ENCODE data around the gene KIF14. TPM values are rescaled to one million over a fixed set of nuclear protein-coding genes. Genes with fewer than 3 reads are reported as not detected.

Gene KIF14
- total and polyA plus RNA-seq, 2 of the 13 experiments (the other 11 are each of a cell fraction or from before 2014, with no cell fraction given): 3.3 to 11.2 TPM

- peak; percentile 56; the same call in 1 of the 2 replicates for TF ChIP-seq ZNF598 (CRISPR knock-in tag; IDR thresholded peaks at IDR 0.05; ENCODE audit: borderline replicate concordance)
- TF ChIP-seq E2F1 (CRISPR knock-in tag; IDR thresholded peaks at IDR 0.05): peak; percentile 87
- TF ChIP-seq ZNF318 (CRISPR knock-in tag; IDR thresholded peaks at IDR 0.05): no peak
- TF ChIP-seq TAF1 (CRISPR knock-in tag; IDR thresholded peaks at IDR 0.05): peak; percentile 59
- peak; percentile 60; the same call in 1 of the 2 replicates for TF ChIP-seq THAP11 (CRISPR knock-in tag; IDR thresholded peaks at IDR 0.05)
- peak; percentile 46; the same call in 1 of the 2 replicates for TF ChIP-seq MEIS1 (CRISPR knock-in tag; IDR thresholded peaks at IDR 0.05; ENCODE audit: borderline replicate concordance)
- TF ChIP-seq GATAD2A (CRISPR knock-in tag; IDR thresholded peaks at IDR 0.05): peak; percentile 43; the same call in 1 of the 2 replicates
- TF ChIP-seq GATAD1 (CRISPR knock-in tag; IDR thresholded peaks at IDR 0.05): peak; percentile 89
- TF ChIP-seq SALL1 (CRISPR knock-in tag; IDR thresholded peaks at IDR 0.05): peak; percentile 84
- TF ChIP-seq SOX6 (IDR thresholded peaks at IDR 0.05): no peak
- 0 out of 2 replicates have a peak, but pooled peaks have one; percentile 29 for TF ChIP-seq SOX6 (CRISPR knock-in tag; IDR thresholded peaks at IDR 0.05)
- TF ChIP-seq SRSF9 (IDR thresholded peaks at IDR 0.05; ENCODE audit: borderline replicate concordance, insufficient read depth, low read depth, low read length, poor library complexity, severe bottlenecking): no peak
- peak; percentile 59 to 61 for TF ChIP-seq POLR2A (IDR thresholded peaks at IDR 0.05; ENCODE audit: insufficient read depth in 1 of 2, low read depth in 2 of 2, low read length in 2 of 2)
- 0 out of 2 replicates have a peak, but pooled peaks have one; percentile 19 for TF ChIP-seq ATF3 (CRISPR knock-in tag; IDR thresholded peaks at IDR 0.05)
- no peak for TF ChIP-seq RNF2 (conservative IDR thresholded peaks at IDR 0.05; ENCODE audit: low read depth)
- TF ChIP-seq NCOA2 (CRISPR knock-in tag; IDR thresholded peaks at IDR 0.05): no peak
- TF ChIP-seq TARDBP (CRISPR knock-in tag; IDR thresholded peaks at IDR 0.05): no peak
- 0 out of 2 replicates have a peak, but pooled peaks have one; percentile 44 for TF ChIP-seq NCOA1 (CRISPR knock-in tag; IDR thresholded peaks at IDR 0.05)
- TF ChIP-seq ZNF775 (CRISPR knock-in tag; IDR thresholded peaks at IDR 0.05; ENCODE audit: borderline replicate concordance): 0 out of 2 replicates have a peak, but pooled peaks have one; percentile 29
- TF ChIP-seq CBFB (CRISPR knock-in tag; IDR thresholded peaks at IDR 0.05): no peak; the same call in 1 of the 2 replicates
- TF ChIP-seq IKZF4 (CRISPR knock-in tag; IDR thresholded peaks at IDR 0.05; ENCODE audit: borderline replicate concordance, low read depth, not compliant biosample characterization): no peak
These were observed at the start of gene KIF14 (continued) for GRCh38 chr1:200620273-200621131.
